ENCODE measurements around the gene CRAT.
A peak's percentile ranks its signal among the peaks of the same experiment; 100 is the strongest.
"Not testable (repeated sequence)": the region's sequence is repeated elsewhere in the genome, so short reads cannot be mapped to it uniquely, and the experiment has no call there.

CRAT gene

DNA sequence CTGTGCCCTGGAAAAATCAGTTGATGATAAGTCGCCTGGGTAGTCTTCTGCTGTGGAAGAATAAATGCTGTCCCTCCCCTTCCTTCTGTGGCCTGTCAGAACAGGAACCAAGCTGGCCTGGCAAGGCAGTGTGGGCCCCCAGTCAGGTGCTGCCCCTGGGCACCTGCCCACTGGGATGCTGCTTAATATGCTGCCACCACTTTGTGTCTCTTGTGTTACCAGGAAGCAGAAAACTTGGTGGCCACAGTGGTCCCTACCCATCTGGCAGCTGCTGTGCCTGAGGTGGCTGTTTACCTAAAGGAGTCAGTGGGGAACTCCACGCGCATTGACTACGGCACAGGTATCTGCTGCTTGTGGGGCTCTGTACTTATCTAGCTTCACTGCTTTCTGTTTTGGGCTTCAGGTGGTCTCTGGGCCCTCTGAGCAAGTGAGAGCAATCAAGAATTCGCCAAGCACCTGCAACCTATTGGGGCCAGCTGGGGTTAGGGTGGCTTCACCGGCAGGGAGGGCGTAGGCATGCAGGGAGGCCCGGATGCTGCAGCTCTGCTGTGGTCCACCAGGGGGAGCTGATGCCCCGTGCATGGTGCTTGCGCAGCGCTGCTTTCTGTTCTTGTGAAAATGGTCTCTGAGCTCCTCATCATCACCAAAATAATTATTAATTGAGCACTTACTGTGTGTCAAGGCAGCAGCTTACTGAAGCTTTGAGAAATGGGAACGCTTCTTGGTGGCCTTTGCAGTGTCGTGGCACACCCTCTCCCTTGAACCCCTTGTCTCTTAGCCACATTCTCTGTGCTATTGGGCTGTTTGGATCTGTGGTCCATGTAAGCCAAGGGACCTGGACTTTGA, 20.9 kb upstream of the CRAT start:
- TF ChIP-seq CTCF (IDR thresholded peaks at IDR 0.05; ENCODE audit: control insufficient read depth, extremely low read depth, insufficient read depth), result peak; percentile 97
- H3K4me3 ChIP-seq (ENCODE audit: low read depth, low read length), result no peak overlapping the region
- DNase-seq (ENCODE audit: low read depth), result no peak

DNA sequence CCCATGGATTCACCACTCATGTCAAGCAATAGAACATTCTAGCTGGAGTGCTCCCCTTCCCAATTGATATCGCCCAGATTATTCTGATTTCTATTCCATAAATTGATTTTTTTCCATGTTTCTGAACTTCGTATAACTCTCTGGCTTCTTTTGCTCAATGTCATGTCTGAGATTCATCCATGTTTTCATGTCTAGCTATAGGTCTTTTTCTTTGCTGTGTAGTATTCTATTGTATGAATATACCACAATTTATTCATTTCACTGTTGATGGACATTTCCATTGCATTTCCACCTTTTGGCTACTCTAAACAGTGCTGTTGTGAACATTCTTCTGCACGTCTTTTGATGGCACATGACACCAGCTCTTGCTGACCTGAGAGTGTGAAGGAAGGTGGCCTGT, 20.2 kb upstream of the CRAT start:
- H3K4me3 ChIP-seq (ENCODE audit: low read depth, low read length), result no peak overlapping the region
- DNase-seq (ENCODE audit: low read depth), result no peak
- TF ChIP-seq CTCF (IDR thresholded peaks at IDR 0.05; ENCODE audit: control insufficient read depth, extremely low read depth, insufficient read depth), result no peak

DNA sequence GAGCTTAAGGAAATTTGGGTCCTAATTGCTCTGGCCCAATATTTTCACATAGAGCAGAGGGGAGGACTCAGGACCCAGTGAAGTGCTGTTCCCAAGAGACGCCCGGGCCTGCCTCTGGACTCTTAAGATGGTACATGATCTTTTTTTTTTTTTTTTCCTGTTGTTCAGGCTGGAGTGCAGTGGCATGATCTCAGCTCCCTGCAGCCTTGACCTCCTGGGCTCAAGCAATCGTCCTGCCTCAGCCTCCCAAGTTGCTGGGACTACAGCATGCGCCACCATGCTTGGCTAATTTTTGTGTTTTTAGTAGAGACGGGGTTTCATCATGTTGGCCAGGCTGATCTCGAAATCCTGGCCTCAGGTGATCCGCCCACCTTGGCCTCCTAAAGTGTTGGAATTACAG, 19.7 kb upstream of the CRAT start:
- not testable (repeated sequence) for DNase-seq (ENCODE audit: low read depth)

DNA sequence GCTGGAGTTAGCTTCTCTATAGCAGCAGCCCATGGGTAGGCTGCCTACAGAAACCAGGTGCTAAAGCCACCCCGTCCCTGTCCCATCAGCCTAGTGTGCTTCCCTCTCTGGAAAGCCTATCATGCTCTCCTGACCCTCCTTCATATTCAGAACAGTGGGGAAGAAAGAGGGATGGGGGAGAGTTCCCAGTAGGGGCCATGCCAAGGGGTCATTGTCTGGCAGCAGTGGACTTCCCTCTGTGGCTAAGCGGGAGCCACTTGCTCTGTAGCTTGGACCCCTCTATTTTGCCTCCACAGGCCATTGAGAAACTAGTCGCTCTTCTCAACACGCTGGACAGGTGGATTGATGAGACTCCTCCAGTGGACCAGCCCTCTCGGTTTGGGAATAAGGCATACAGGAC, 18.1 kb upstream of the CRAT start:
- TF ChIP-seq CTCF (IDR thresholded peaks at IDR 0.05; ENCODE audit: control insufficient read depth, extremely low read depth, insufficient read depth), result no peak
- no peak overlapping the region for H3K4me3 ChIP-seq (ENCODE audit: low read depth, low read length)
- no peak for DNase-seq (ENCODE audit: low read depth)

More for the DNA sequence above, 19.7 kb upstream of the CRAT start:
- not testable (repeated sequence) for H3K4me3 ChIP-seq (ENCODE audit: low read depth, low read length)

DNA sequence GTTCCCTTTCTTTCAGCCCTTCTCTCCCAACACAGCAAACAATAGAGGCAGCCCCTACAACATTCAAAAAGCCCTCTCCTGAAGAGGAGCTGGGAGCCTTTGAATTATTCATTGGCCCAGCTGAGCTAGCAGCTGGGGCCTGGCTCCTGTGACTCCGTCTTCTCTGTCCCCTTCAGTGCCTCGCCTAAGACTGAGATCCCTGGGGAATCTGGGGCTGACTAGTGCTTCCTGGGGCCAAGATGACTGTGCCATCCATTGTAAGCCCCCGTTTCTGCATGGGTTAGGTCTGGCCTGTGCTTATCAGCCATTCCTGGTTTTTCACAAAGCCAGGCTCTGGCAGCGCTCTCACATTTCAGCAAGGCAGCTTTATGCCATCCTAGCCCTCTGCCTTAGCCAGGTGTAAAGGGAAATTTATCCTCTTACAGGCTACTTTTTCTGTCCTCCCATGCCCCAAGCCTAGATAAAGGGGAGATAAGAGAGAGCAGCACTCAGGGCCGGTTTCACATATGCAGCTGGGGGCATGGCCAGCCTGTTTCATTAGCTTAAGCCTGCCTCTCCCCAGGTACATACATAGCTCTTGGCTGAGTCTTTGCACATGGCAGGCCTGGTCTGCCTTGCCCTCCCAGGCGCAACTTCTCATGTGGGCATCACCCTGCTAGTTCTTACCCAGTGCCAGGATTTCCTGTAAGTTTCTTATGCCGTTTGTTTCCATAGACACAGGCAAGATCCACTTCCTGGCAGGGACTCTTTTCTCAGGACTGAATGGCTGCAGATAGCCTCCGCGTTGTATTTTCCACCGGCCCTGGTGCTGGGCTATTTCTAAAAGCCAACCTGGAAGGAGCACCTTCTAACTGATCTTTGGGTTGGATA, 16.4 kb upstream of the CRAT start:
- DNase-seq (ENCODE audit: low read depth), result no peak
- H3K4me3 ChIP-seq (ENCODE audit: low read depth, low read length), result no peak overlapping the region
- no peak for TF ChIP-seq CTCF (IDR thresholded peaks at IDR 0.05; ENCODE audit: control insufficient read depth, extremely low read depth, insufficient read depth)

DNA sequence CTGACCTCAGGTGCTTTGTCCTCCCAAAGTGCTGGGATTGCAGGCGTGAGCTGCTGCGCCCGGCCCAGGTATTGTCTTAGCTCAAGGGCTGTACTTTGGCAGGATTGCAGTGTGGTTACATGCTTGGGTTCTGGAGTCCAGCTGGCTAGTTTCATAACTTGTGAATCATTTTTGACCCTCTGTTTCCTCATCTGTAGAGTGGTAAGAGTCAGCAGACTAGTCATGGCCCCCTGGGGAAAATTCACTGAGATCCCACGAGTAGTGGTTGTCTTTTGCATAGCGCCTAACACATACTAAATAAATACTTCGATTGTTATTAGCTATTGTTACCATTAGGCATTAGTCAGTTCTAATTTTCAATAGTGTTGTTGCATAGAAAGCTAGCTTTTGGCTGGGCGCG, 14.9 kb upstream of the CRAT start:
- no peak for TF ChIP-seq CTCF (IDR thresholded peaks at IDR 0.05; ENCODE audit: control insufficient read depth, extremely low read depth, insufficient read depth)
- no peak overlapping the region for H3K4me3 ChIP-seq (ENCODE audit: low read depth, low read length)
- no peak for DNase-seq (ENCODE audit: low read depth)

DNA sequence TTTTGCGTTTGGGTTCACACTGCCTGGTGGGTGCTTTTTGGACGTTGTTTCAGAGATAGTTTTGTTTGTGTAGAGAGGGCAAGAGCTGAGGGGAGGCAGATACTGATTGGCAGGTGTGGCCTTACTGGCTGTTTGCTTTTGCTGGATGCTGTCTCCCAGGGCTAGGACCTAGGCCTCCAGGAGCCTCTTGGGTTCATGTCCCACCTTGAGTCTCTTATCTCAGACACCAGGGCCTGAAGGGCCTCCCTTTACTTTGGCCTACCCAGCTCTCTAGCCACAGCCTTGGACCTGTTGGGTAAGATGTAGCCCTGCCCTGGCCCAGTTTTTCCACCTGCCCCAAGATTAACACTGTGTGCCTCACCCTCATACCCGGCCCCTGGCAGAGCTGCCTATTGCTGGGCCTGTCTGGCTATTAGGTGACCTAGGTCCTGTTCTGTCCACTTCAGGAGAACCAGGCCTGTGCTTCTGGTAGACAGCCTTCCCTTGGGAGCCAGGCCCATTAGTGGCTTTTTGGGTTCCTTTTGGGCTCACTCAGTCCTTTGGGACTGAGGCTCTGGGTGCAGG, 14.0 kb upstream of the CRAT start:
- DNase-seq (ENCODE audit: low read depth), result no peak
- no peak for TF ChIP-seq CTCF (IDR thresholded peaks at IDR 0.05; ENCODE audit: control insufficient read depth, extremely low read depth, insufficient read depth)
- no peak overlapping the region for H3K4me3 ChIP-seq (ENCODE audit: low read depth, low read length)

- not testable (repeated sequence) for H3K4me3 ChIP-seq (ENCODE audit: low read depth, low read length); DNase-seq (ENCODE audit: low read depth)
Observed at GRCh38 chr9:129122976-129123375, 12.4 kb upstream of the CRAT start.

Data from LNCaP clone FGC (cell line).